GM12878 (cell line): ENCODE results near the gene PARN. TPM values are rescaled to one million over a fixed set of nuclear protein-coding genes. Genes with fewer than 3 reads are reported as not detected.
"Not testable (repeated sequence)": the region's sequence is repeated elsewhere in the genome, so short reads cannot be mapped to it uniquely, and the experiment has no call there.

ENCODE experiments used
- ATAC-seq: fragments of 200-7000 bp; cut with Tn5 transposase; 3 replicates; pipeline ENCODE4 v1.9.1; 2020; ENCODE audit warnings: mild to moderate bottlenecking, moderate library complexity
- BruUV-seq: library from RNA; stranded (reverse); fragments of 400-500 nt; replicated peaks from 2 replicates; lab custom pipeline; 2021; lab: Mats Ljungman, UMichigan
- CTCF ChIA-PET: fragments of 300-600 bp; sonication (Branson Sonifier 250); formaldehyde crosslinking; extraction: SDS; loops from one replicate; lab custom pipeline; 2021; ENCODE audit warnings: inconsistent platforms; lab: Yijun Ruan, JAX
- POLR2A ChIA-PET: fragments of 350-600 bp; formaldehyde crosslinking; extraction: SDS; loops from one replicate; lab custom pipeline; 2021; ENCODE audit warnings: inconsistent platforms; lab: Charles Lee
- RAD21 ChIA-PET: fragments of 300-600 bp; sonication (Branson Sonifier 250); formaldehyde crosslinking; loops from one replicate; lab custom pipeline; 2023; ENCODE audit warnings: antibody characterized with exemption; ENCODE audit not compliant: unreplicated experiment; lab: Charles Lee
- SMC1A ChIA-PET: fragments of 300-600 bp; sonication (Branson Sonifier 250); formaldehyde crosslinking; loops from one replicate; lab custom pipeline; 2023; ENCODE audit not compliant: unreplicated experiment, uncharacterized antibody; lab: Charles Lee
- DNase-seq: peaks from one replicate; pipeline ENCODE4 v3.0.0-alpha.2; 2011; ENCODE audit warnings: low read depth, low spot score
- FAIRE-seq: peaks from 3 replicates; lab custom pipeline; 2011; peaks lifted over from hg19 to GRCh38; lab: Jason Lieb, UNC
- H2AFZ ChIP-seq: 2 replicates; pipeline ENCODE4 v1.6.0; 2011; ENCODE audit warnings: low read depth, low read length, control low read depth; ENCODE audit not compliant: control insufficient read depth
- H3K27ac ChIP-seq: 2 replicates; pipeline ENCODE4 v1.5.1; 2011; ENCODE audit warnings: control low read depth; ENCODE audit not compliant: control insufficient read depth, insufficient read depth
- H3K27me3 ChIP-seq, 2 experiments: replicated peaks in 1 of 2; 2 replicates each; pipeline versions ENCODE4 v1.6.0 to v1.6.1; 2011; ENCODE audit warnings: low read length in 1 of 2; ENCODE audit not compliant: control insufficient read depth in 2 of 2, insufficient read depth in 2 of 2
- H3K36me3 ChIP-seq, 2 experiments: 2 replicates each; pipeline ENCODE4 v1.5.1; 2011; ENCODE audit warnings: low read length in 1 of 2; ENCODE audit not compliant: control insufficient read depth in 2 of 2, insufficient read depth in 2 of 2
- H3K4me1 ChIP-seq: 2 replicates; pipeline ENCODE4 v1.6.1; 2011; ENCODE audit warnings: mild to moderate bottlenecking, low read length, moderate library complexity, mixed read lengths; ENCODE audit not compliant: control insufficient read depth, insufficient read depth
- H3K4me2 ChIP-seq: 2 replicates; pipeline ENCODE4 v1.6.0; 2011; ENCODE audit warnings: control low read depth; ENCODE audit not compliant: control insufficient read depth, insufficient read depth
- H3K4me3 ChIP-seq: fragments of 200-600 bp; sonication (generic); 2 replicates; pipeline ENCODE4 v1.5.1; 2016
- H3K79me2 ChIP-seq: 2 replicates; pipeline ENCODE4 v1.6.0; 2011; ENCODE audit warnings: low read length; ENCODE audit not compliant: control insufficient read depth, insufficient read depth
- H3K9ac ChIP-seq: 2 replicates; pipeline ENCODE4 v1.8.0; 2011; ENCODE audit warnings: low read length, control low read depth, mixed read lengths; ENCODE audit not compliant: control insufficient read depth, insufficient read depth
- H3K9me3 ChIP-seq: replicated peaks from 3 replicates; pipeline ENCODE4 v1.5.1; 2011; ENCODE audit warnings: mild to moderate bottlenecking, low read length; ENCODE audit not compliant: control insufficient read depth, insufficient read depth
- H4K20me1 ChIP-seq: 2 replicates; pipeline ENCODE4 v1.6.0; 2011; ENCODE audit not compliant: control insufficient read depth, insufficient read depth
- ASH2L ChIP-seq: fragments of 300-600, 200-600 bp; sonication (generic); IDR thresholded peaks from 2 replicates; pipeline ENCODE4 v1.6.1; 2017; ENCODE audit warnings: low read depth, mild to moderate bottlenecking, borderline replicate concordance
- BHLHE40 ChIP-seq, 2 experiments: fragments of 450-650 bp in 1 of 2; IDR thresholded peaks; 2 replicates each; pipeline ENCODE4 v1.6.1; 2011 to 2017; ENCODE audit warnings: low read depth in 2 of 2, borderline replicate concordance in 1 of 2, improper control_type of control experiment in 1 of 2, low read length in 1 of 2, mild to moderate bottlenecking in 1 of 2
- EGR1 ChIP-seq, 2 experiments: IDR thresholded peaks; 1 replicate in 1 of 2; 2 replicates in 1 of 2; pipeline ENCODE4 v1.6.1; 2011 to 2012; ENCODE audit warnings: low read depth in 2 of 2, low read length in 2 of 2, borderline replicate concordance in 1 of 2, mild to moderate bottlenecking in 1 of 2, moderate library complexity in 1 of 2
- ESRRA ChIP-seq: IDR thresholded peaks from 2 replicates; pipeline ENCODE4 v1.6.1; 2012; ENCODE audit warnings: mild to moderate bottlenecking, low read length, improper control_type of control experiment
- ETV6 ChIP-seq, 2 experiments: fragments of 450-650 bp in 1 of 2; IDR thresholded peaks in 1 of 2; conservative IDR thresholded peaks in 1 of 2; 2 replicates each; pipeline ENCODE4 v1.6.1; 2014; ENCODE audit warnings: antibody characterized with exemption in 1 of 2, borderline replicate concordance in 1 of 2, low read depth in 1 of 2, mild to moderate bottlenecking in 1 of 2, moderate library complexity in 1 of 2
- FOXK2 ChIP-seq: fragments of 450-650 bp; IDR thresholded peaks from 2 replicates; pipeline ENCODE4 v1.6.1; 2017; ENCODE audit warnings: mild to moderate bottlenecking, moderate library complexity
- GABPA ChIP-seq: IDR thresholded peaks from 2 replicates; pipeline ENCODE4 v1.6.1; 2014; ENCODE audit warnings: antibody characterized with exemption, low read depth, mild to moderate bottlenecking, inconsistent platforms
- KLF5 ChIP-seq: fragments of 450-650 bp; IDR thresholded peaks from 2 replicates; pipeline ENCODE4 v1.6.1; 2014; ENCODE audit warnings: mild to moderate bottlenecking; ENCODE audit not compliant: partially characterized antibody
- PBX3 ChIP-seq: IDR thresholded peaks from 2 replicates; pipeline ENCODE4 v1.6.1; 2011; ENCODE audit warnings: mild to moderate bottlenecking, low read depth, low read length, moderate library complexity; ENCODE audit not compliant: insufficient replicate concordance
- RAD21 ChIP-seq: IDR thresholded peaks from 2 replicates; pipeline ENCODE4 v1.6.1; 2011; ENCODE audit warnings: mild to moderate bottlenecking, low read depth, low read length, moderate library complexity; ENCODE audit not compliant: insufficient read depth
- TCF12 ChIP-seq: IDR thresholded peaks from 2 replicates; pipeline ENCODE4 v1.6.1; 2011; ENCODE audit warnings: low read depth, mild to moderate bottlenecking, low read length
- TCF7 ChIP-seq: IDR thresholded peaks from 2 replicates; pipeline ENCODE4 v1.6.1; 2014; ENCODE audit warnings: antibody characterized with exemption, borderline replicate concordance
- YBX1 ChIP-seq: fragments of 450-650 bp; IDR thresholded peaks from 2 replicates; pipeline ENCODE4 v1.6.1; 2016; ENCODE audit warnings: antibody characterized with exemption
- ZNF687 ChIP-seq: fragments of 450-650 bp; IDR thresholded peaks from 2 replicates; pipeline ENCODE4 v1.6.1; 2017; ENCODE audit warnings: mild to moderate bottlenecking, moderate library complexity
- WGBS: methylation state at CpG from one replicate; pipeline ENCODE4 v1.1.6; 2016; ENCODE audit warnings: low lambda C conversion rate; ENCODE audit not compliant: insufficient replicate concordance, insufficient coverage; ENCODE audit errors: missing lambda C conversion rate; 5-methylcytosine and 5-hydroxymethylcytosine counted together
- in situ Hi-C: fragments of 300-500 bp; cut with MboI; formaldehyde crosslinking; loops from 9 replicates; pipeline ENCODE4 v1.14.3; 2018; ENCODE audit warnings: mixed read lengths
- intact Hi-C: fragments of 100-400 bp; cut with micrococcal nuclease; formaldehyde crosslinking; loops from one replicate; pipeline ENCODE4 v1.14.2; 2022; ENCODE audit not compliant: unreplicated experiment
- polyA plus RNA-seq, 11 experiments: library from polyadenylated mRNA; depleted of rRNA in 4 of 11; unstranded in 6 of 11; stranded (reverse) in 5 of 11; fragments of >200 nt; fragmentation: Nextera tagmentation in 4 of 11; fragmentation: Illumina TruSeq in 1 of 11; extraction: Ambion mirVana in 4 of 11; extraction: Trizol in 1 of 11; gene quantifications; 1 replicate in 1 of 11; 2 replicates in 10 of 11; pipeline versions ENCODE4 v1.2.1 to v1.2.3, GENCODE V29; 2011 to 2016; ENCODE audit warnings: inconsistent platforms in 2 of 11, missing spikeins in 2 of 11, low read depth in 1 of 11
- total RNA-seq, 4 experiments: library from RNA; depleted of rRNA in 3 of 4; stranded (reverse); fragments of >200 nt in 3 of 4; fragmentation: Illumina TruSeq in 1 of 4; extraction: Trizol in 1 of 4; gene quantifications; 2 replicates each; pipeline versions ENCODE4 v1.2.1 to v1.2.3, GENCODE V29; 2013 to 2021

Gene PARN
- total and polyA plus RNA-seq, 10 of the 15 experiments (the other 5 are each of a cell fraction or from before 2014, with no cell fraction given): 15.6 to 77.3 (median 47.7) TPM

GRCh38 chr16:14585287-14585686 lies 44.8 kb downstream of the PARN start:
- H3K9me3 ChIP-seq: no peaks in the 10 kb centered on the region
- ATAC-seq (no peak), FAIRE-seq (no peak), DNase-seq (no peak)
- in situ Hi-C loops: no loop called here
- H3K27ac ChIP-seq: no peak overlapping the region
- CTCF ChIA-PET: no interaction called here
- no peak overlapping the region for H3K4me3 ChIP-seq
- WGBS: 96% methylated on average over 3 of the region's 3 CpGs
- BruUV-seq: no TSS peak
- H4K20me1 ChIP-seq: no peaks in the 10 kb centered on the region
- TF ChIP-seq ZNF687 (no peak), GABPA (no peak), RAD21 (no peak), ESRRA (no peak), TCF7 (no peak), ASH2L (no peak), YBX1 (no peak), KLF5 (no peak), FOXK2 (no peak), BHLHE40 (IDR thresholded peaks at IDR 0.05; ENCODE audit: borderline replicate concordance in 1 of 2, low read depth in 2 of 2, low read length in 1 of 2) (no peak), ETV6 (conservative IDR thresholded peaks at IDR 0.05 in 1 of 2, IDR thresholded peaks at IDR 0.05 in 1 of 2; ENCODE audit: borderline replicate concordance in 1 of 2, low read depth in 1 of 2) (no peak), EGR1 (IDR thresholded peaks at IDR 0.05; ENCODE audit: borderline replicate concordance in 1 of 2, low read depth in 2 of 2, low read length in 2 of 2) (no peak), PBX3 (no peak), TCF12 (no peak)
- no peaks in the 10 kb centered on the region for H3K79me2 ChIP-seq
- POLR2A ChIA-PET: interaction anchor here (0.6 kb wide), 1 partner anchor 51 kb away, joined by 3 read pairs; no protein-coding TSS in a partner anchor
- RAD21 ChIA-PET: no interaction called here
- H3K9ac ChIP-seq: no peak overlapping the region
- SMC1A ChIA-PET: no interaction called here
- peaks cover 15 to 32% of the 10 kb centered on the region in 2 experiments for H3K36me3 ChIP-seq
- H2AFZ ChIP-seq: no peak overlapping the region
- no peak overlapping the region for H3K4me2 ChIP-seq
- intact Hi-C loops: no loop called here
- H3K4me1 ChIP-seq: no peaks in the 10 kb centered on the region
- H3K27me3 ChIP-seq: no peaks in the 10 kb centered on the region

- H2AFZ ChIP-seq, intact Hi-C loops, FAIRE-seq, H3K27ac ChIP-seq, BruUV-seq, H3K9ac ChIP-seq, POLR2A ChIA-PET, H3K9me3 ChIP-seq, H3K4me3 ChIP-seq, DNase-seq, ATAC-seq, H3K4me1 ChIP-seq, RAD21 ChIA-PET, H3K4me2 ChIP-seq, in situ Hi-C loops, SMC1A ChIA-PET, CTCF ChIA-PET, H4K20me1 ChIP-seq, H3K79me2 ChIP-seq, H3K27me3 ChIP-seq: not testable (repeated sequence)
- 48% methylated on average over 3 of the region's 3 CpGs for WGBS
- H3K36me3 ChIP-seq: peaks cover 10 to 41% of the 10 kb centered on the region in 2 experiments; a peak in 3 of 4 replicates
These were observed 49.1 kb downstream of the PARN start for GRCh38 chr16:14580926-14581325.
